Left ventricle myocardium superior (tissue), 1 donor: ENCODE results near the gene PPTC7. TPM values are rescaled to one million over a fixed set of nuclear protein-coding genes. Genes with fewer than 3 reads are reported as not detected.
"Not testable (repeated sequence)": the region's sequence is repeated elsewhere in the genome, so short reads cannot be mapped to it uniquely, and the experiment has no call there.

Experiments
- ATAC-seq: fragments of 200-7000 bp; cut with Tn5 transposase; one replicate; pipeline ENCODE4 v1.9.1; 2020; ENCODE audit warnings: mild to moderate bottlenecking, moderate library complexity
- DNase-seq: peaks from one replicate; pipeline ENCODE4 v3.0.0-alpha.2; 2020
- intact Hi-C: fragments of 100-400 bp; cut with micrococcal nuclease; formaldehyde crosslinking; loops from one replicate; pipeline ENCODE4 v1.11.0; 2022
- long read RNA-seq: library from polyadenylated mRNA; unstranded; transcript quantifications from one replicate; pipeline ENCODE4 v2.0.0, GENCODE V29; 2021
- total RNA-seq: library from RNA; stranded (reverse); fragmentation: NEBNext Ultra II Directional; extraction: Animal tissue kit (Norgen Biotek cat#: 25700); gene quantifications from one replicate; pipeline ENCODE4 v1.2.1, GENCODE V29; 2021
- donor health status: DM: no; HTN: yes; CAD: no; lungs with severe emphysema.

The PPTC7 gene, protein sequence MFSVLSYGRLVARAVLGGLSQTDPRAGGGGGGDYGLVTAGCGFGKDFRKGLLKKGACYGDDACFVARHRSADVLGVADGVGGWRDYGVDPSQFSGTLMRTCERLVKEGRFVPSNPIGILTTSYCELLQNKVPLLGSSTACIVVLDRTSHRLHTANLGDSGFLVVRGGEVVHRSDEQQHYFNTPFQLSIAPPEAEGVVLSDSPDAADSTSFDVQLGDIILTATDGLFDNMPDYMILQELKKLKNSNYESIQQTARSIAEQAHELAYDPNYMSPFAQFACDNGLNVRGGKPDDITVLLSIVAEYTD
- 124 TPM for total RNA-seq
- long read RNA-seq, full-length matches to known transcripts = 38 of 84 reads
- long read RNA-seq, partial matches to known transcripts = 2 of 84 reads
- long read RNA-seq, other reads (novel, unspliced or antisense) = 44 of 84 reads

DNA sequence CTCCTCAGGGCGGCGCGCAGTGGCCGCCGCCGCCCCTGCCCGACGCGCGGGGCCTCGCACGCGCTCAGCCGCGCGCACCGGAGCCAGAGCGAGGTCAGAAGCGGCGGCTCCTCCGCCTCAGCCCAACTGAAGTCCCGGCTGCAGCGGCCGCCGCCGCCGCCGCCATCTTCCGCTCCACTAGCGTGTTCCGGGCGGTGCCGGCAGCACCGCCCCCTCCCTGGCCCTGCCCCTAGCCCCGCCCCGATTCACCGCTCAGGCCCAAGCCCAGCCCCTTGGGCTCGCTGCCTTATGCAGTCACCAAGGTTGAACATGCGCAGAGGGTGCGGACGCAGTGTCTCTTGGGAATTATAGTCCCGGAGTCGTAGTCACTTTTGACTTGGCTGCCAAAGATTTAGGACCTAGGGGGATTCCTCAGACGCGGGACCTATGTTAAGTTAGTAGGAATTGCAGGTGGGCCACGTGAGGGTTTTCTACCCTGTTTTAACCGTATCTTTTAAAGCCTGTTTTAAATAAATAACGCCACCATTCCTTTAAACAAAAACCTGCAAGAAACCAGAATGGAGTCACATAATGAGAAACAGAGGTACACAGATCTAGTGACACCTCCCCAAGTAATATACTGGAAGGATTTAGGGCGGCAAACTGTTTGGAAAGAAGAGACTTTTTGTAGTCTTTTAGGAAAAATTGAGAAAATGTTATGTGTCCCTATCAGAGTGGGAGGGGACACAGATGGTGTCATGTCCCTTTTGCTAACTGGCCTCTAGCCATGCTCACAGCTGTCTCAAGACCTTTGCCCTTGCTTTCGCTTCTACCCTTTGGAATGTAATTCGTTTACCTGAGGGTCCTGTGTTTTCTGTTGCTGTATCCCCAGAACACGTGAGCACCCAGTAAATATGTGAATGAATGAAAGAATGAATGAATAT, at the start of gene PPTC7:
PPTC7 (minus strand) TSS at position 182 of the 923 bp plus-strand sequence. CDS start 287 bp downstream, outside the sequence.
- DNase-seq (peak; percentile 98), ATAC-seq (peak; percentile 90)
- intact Hi-C loops = no loop called here

DNA sequence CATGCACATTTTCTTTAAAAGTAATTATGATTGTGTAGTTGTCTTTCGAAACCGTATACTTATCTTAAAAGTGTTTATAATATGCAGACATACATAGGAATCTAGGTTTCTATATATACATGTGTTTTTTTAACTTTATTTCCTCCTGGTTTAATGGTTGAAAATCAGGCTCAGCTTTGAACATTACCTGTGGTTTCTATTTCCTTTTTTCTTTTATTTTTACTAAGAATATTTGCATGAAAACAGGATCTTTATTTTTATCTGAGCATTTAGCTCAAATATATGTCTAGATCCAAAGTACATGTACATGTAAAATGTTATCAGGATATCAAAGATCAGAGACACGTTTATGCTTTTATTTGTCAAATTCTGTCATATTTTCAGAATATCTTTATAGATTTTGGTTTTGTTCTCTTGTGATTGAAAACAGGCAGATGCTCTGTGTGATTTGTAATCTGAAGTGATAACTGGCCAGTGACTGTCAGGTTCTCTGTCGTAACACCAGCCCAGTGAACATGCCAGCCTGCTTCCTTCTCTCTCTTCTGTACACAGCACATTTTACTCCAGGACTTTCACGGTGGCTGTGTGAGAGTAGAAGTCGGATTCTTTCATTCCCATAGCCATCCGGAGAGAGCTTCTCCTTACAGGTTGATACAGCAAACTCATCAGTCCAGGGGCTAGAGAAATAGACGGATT, 44.5 kb upstream of the PPTC7 start:
- DNase-seq = no peak
- intact Hi-C loops = no loop called here
- ATAC-seq = no peak

DNA sequence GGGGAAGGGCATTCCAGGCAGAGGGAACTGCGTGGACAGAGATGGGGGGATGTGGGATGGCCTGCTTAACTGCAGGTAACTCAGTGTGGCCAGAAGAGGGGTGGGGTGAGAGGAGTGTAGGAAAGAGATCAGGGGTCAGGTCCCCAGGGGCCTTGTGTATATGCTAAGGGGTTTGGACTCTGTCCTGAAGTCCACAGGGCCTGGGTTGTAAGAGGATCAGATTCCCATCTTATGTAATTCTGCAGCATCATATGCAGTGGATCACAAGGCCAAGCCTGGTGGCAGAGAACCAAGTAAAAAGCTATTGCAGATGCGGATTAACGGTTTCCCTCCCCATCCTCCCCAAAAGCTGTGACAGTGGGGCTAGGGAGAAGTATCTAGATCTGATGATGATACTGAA, 39.5 kb upstream of the PPTC7 start:
- no peak for DNase-seq
- intact Hi-C loops = no loop called here
- no peak for ATAC-seq

DNA sequence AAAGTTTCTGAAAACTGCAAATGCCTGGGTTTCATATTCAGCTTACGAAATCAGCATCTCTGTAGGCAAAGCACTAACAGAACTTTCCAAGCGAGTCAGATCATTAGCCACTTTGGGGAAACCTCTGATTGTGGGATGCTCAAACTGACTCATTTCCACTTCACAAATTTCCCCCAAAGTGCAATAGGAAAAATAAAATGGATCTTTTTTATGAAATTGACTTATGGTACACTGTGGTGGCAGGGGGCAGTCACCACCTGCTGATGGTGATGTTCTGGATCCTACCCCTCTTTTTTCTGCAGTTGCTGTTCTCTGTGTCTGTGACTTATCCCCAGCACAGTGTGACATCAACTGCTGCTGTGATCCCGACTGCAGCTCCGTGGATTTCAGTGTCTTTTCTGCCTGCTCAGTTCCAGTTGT, 36.4 kb upstream of the PPTC7 start:
- no peak for ATAC-seq
- no peak for DNase-seq
- intact Hi-C loops = no loop called here

DNA sequence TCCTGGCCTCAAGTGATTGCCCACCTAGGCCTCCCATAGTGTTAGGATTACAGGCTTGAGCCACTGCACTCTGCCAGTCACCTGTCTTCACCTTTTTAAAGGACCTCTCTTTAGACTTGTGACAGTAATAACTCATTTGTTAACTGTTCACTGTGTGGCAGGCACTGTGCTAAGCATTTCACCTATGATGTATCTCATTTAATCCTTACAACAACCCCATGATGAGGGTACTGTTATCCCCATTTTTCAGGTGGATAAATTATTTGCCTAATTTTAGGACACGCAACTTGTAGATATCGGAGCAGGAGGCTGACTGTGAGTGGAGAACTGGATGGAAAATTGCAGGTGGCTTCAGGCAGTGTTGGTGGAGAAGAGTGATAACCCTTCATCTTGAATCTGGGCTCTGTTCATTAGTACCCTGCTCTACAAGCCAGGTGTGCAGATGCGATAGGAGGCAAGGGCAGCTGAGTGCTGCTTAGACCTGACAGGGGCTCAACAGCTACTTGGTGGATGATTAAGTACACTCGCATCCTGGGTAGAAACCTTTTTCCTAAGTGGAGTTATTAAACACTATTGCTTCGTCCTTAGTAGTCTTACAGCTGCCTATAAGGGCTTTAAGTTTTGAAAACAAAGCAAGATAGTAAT, 33.5 kb upstream of the PPTC7 start:
- ATAC-seq (no peak), DNase-seq (no peak)
- intact Hi-C loops = no loop called here

DNA sequence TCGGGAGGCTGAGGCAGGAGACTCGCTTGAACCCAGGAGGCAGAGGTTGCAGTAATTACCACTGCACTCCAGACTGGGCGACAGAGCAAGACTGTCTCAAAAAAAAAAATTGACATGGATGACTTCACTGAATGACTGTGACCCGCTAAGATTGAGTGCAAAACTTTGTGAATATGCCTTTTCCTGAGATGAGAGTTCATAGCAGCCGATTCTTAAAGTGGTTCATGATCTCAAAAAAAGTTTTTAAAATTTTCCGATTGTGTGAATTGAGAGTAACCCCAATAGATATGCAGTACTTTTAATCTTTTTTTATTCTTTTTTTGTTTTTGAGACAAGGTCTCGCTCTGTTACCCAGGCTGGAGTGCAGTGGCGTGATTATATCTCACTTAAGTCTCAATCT, 32.1 kb upstream of the PPTC7 start:
- ATAC-seq (no peak), DNase-seq (no peak)
- intact Hi-C loops = no loop called here

DNA sequence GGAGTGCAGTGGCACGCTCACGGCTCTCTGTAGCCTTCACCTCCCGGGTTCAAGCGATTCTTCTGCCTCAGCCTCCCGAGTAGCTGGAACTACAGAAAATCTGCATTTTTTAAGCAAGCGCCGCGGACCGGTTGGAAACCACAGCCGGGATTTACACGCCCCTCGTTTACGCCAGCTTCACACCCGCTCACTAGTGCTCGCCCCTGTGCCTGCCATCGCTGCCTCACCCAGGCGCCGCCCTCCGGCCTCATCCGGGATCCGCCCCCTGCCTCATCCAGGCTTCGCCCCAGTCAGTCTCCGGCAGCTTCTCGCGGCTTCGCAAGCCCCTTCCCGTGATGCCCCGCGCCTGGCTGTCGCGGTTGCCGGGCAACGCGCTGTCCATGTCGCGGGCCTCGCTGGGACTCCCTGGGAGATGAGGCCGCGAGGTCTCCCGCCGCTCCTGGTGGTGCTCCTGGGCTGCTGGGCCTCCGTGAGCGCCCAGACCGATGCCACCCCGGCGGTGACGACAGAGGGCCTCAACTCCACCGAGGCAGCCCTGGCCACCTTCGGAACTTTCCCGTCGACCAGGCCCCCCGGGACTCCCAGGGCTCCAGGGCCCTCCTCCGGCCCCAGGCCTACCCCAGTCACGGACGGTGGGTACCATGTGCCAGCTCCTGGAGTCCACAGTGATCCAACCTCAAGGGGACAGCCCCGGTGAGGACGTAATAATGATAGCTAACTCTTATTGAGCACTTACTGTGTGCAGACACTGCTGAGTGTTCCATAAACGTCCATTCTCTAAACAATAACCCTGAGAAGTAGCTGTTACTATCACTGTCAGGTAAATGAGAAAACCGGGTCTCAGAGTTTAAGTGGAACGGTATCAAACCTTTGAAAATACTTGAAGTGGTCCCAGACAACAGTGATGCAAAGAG, 30.9 kb upstream of the PPTC7 start, which contains the start of gene TCTN1:
TCTN1 (plus strand) TSS at position 359 of the 914 bp plus-strand sequence; CDS start at position 413, 54 bp downstream.
- peak; percentile 99 for DNase-seq
- intact Hi-C loops = no loop called here
- peak; percentile 99 for ATAC-seq

DNA sequence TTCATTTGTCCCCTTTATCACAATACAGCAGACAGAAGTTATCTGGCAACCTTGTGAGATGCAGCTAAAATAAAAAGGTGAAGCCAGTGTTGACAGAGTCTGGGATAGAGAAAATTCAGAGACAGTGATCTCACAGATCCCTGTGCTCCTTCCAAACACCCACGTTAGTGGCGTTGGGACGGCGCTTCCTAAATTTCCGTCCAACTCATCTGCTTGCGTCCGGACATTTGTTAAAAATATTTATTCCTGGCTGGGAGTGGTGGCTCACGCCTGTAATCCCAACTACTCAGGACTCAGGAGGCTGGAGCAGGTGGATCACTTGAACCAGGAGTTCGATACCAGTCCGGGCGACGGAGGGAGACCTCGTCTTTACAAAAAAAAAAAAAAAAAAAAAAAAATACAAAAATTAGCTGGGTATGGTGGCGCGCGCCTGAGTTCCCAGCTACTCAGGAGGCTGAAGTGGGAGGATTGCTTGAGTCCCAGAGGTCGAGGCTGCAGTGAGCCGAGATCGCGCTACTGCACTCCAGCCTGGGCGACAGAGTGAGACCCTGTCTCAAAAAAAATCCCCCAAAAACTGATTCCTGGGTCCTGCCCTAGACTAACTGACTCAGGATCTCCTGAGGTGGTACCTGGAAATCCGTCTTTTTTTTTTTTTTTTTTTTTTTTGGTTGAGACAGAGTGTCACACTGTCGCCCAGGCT, 30.1 kb upstream of the PPTC7 start:
- intact Hi-C loops = no loop called here
- DNase-seq (peak; percentile 31), ATAC-seq (peak; percentile 1)

DNA sequence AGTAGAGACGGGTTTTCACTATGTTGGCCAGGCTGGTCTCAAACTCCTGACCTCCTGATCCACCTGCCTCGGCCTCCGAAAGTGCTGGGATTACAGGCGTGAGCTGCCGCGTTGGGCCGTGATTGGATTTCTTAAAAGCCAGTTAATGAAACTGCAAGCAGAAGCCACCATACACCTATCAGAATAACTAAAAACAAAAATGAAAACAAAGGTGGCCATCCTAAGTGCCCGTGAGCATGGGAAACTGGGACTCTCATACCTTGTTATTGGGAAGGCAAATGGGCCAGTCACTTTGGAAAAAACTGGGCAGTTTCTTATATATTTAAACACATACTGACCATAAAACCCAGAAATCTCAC, 23.1 kb upstream of the PPTC7 start:
- no peak for ATAC-seq
- intact Hi-C loops = no loop called here
- no peak for DNase-seq

DNA sequence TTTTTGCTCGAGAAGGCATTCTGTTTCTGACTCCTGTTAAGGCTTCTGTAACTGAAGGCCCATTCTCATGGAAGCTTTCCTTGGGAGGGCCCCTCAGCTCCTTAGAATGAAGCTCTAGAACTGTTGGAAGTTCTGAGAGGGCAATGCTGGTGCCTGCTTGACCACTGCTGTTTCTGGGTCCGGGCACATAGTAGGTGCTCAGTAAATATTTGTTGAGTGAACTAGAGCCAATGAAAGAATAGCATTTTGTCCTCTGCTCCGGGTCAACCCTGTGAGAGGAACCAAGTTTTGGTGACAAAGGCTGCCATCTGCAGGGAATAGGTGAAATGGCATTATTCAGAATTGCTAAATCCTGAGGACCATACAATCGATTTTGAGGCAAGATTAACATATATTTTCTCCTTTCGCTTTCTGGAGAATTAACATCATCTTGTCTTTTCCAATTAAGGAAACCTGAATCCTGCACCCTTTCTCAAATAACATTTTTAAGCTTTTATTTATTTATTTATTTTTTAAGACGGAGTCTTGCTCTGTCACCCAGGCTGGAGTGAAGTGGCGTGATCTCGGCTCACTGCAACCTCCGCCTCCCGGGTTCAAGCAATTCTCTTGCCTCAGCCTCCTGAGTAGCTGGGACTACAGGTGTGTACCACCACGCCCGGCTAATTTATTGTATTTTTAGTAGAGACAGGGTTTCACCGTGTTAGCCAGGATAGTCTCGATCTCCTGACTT, 19.1 kb upstream of the PPTC7 start:
- ATAC-seq = peak; percentile 67
- DNase-seq = not testable (repeated sequence)
- intact Hi-C loops = loop anchor here (5.0 kb wide), 1 partner anchor 90 kb away; no protein-coding TSS in a partner anchor

DNA sequence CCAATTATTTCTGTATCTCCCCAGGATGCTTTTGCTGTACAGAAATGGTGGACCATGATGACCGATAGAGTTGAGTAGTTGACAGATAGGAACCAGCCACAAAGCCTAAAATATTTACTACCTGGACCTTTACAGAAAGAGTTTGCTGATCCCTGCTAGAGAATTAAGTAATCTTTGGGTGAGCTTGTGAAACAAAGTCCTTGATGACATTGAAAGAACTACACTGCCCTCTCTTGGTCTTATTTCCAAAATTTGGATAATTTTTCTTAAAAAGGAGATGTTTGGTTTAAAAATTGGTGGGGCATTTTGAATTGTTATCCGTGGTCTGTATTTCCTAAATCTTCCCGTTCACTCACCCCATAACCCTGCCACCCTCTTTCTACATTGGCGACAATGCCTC, 17.1 kb upstream of the PPTC7 start:
- intact Hi-C loops = loop anchor here (5.0 kb wide), 1 partner anchor 88 kb away; no protein-coding TSS in a partner anchor
- peak; percentile 55 for ATAC-seq
- no peak for DNase-seq

DNA sequence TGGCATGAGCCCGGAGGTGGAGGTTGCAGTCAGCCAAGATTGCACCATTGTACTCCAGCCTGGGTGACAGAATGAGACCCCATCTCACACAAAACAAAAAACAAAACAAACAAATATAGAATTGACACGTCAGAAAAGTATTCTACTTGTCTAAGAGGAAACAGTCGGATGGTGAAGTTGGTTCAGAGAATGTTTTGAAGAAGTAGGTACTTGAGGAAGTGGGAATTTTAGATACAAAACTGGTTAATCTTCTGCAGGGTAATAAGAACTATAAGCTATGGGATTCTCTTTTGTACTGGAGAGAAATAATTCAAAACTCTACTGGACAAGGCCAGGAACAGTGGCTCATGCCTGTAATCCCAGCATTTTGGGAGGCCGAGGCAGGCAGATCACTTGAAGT, 16.2 kb upstream of the PPTC7 start:
- intact Hi-C loops = no loop called here
- ATAC-seq (no peak), DNase-seq (no peak)

DNA sequence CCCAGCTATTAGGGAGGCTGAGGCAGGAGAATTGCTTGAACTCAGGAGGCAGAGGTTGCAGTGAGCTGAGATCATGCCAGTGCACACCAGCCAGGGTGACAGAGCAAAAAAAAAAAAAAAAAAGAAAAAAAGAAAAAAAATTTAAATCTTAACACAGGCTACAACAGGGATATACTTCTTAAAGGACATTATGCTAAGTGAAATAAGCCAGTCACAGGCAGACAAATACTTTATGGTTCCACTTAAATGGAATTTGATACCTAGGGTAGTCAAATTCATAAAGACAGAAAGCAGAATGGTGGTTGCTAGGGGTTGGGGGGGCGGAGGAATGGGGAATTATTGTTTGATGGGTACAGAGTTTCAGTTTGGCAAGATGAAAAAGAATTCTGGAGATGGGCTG, 14.8 kb upstream of the PPTC7 start:
- intact Hi-C loops = no loop called here
- no peak for ATAC-seq
- no peak for DNase-seq

DNA sequence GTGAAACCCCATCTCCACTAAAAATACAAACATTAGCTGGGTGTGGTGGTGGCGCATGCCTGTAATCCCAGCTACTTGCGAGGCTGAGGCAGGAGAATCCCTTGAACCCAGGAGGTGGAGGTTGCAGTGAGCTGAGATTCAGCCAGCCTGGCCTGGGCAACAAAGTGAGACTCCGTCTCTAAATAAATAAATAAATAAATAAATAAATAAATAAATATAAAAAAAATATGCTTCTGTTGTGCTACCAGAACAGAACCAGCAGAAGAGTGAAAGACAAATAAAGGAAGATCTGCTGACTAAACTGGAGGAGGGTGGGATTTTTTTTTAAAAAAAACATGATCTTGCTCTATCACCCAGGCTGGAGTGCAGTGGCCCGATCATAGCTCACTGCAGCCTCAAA, 9.8 kb upstream of the PPTC7 start:
- intact Hi-C loops, ATAC-seq, DNase-seq: not testable (repeated sequence)

DNA sequence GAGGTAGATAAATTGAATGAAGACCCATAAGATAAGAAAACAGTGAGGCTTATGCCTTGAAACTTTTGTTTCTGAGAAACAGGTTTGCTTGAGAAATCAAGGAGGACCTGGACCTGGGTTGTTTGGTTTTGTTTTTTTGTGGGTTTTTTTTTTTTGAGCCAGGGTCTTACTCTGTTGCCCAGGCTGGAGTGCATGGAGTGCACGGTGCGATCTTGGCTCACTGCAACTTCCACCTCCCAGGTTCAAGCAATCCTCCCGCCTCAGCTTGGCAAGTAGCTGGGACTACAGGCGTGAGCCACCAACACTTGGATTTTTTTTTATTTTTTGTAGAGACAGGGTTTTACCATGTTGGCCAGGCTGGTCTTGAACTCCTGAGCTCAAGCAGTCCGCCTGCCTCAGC, 9.0 kb upstream of the PPTC7 start:
- no peak for ATAC-seq
- intact Hi-C loops = no loop called here
- DNase-seq = no peak

DNA sequence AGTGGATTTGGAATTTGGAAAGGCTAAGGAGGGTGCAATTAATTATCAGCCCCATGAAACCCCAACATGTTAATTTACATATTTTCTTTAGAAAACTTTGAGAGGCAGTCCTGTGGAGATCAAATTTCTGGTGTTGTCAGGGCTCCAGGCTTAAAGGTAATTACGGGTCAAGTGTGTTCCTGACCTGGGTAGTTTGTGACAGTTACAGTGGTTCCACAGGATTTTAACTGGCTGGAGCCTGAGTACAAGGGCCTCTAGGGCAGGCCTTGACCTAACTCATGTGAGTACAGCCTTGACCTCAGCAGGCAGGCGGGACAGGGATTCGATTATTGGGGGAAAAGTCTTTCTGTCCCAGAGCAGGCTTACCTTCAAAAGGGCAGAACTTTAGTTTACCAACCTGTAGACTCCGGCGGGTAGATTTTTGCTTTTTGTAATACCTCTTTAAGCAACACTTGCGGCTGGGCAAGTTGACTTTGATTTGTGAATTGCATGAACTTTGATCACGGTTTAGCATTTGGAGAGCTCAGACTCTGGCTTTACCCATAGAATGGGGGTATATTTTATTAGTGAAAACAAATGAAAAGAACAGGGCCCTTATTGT, 8.4 kb upstream of the PPTC7 start:
- intact Hi-C loops = no loop called here
- DNase-seq (no peak), ATAC-seq (peak; percentile 55)
